Osteoblast (primary cell): ENCODE results near the gene SMCHD1. TPM values are rescaled to one million over a fixed set of nuclear protein-coding genes. Genes with fewer than 3 reads are reported as not detected.

Experiments used
- DNase-seq: peaks from one replicate; pipeline ENCODE4 v3.0.0; 2011; ENCODE audit warnings: low spot score, mixed read lengths; ENCODE audit not compliant: insufficient read length; ENCODE audit errors: missing footprints
- H2AFZ ChIP-seq: 2 replicates; pipeline ENCODE4 v1.6.0; 2011; ENCODE audit warnings: mild to moderate bottlenecking, low read length
- H3K27ac ChIP-seq: 2 replicates; pipeline ENCODE4 v1.5.1; 2011; ENCODE audit warnings: mild to moderate bottlenecking, low read depth, low read length, moderate library complexity
- H3K27me3 ChIP-seq: 2 replicates; pipeline ENCODE4 v1.6.0; 2012; ENCODE audit warnings: mild to moderate bottlenecking, control low read depth, inconsistent platforms, low read length, moderate library complexity; ENCODE audit not compliant: insufficient read depth
- H3K36me3 ChIP-seq: 2 replicates; pipeline ENCODE4 v1.5.1; 2011; ENCODE audit warnings: mild to moderate bottlenecking, low read length, control low read depth, moderate library complexity; ENCODE audit not compliant: insufficient read depth
- H3K4me1 ChIP-seq: 2 replicates; pipeline ENCODE4 v1.5.1; 2011; ENCODE audit warnings: mild to moderate bottlenecking, low read length, control low read depth, moderate library complexity; ENCODE audit not compliant: insufficient read depth
- H3K4me2 ChIP-seq: 2 replicates; pipeline ENCODE4 v1.6.0; 2011; ENCODE audit warnings: mild to moderate bottlenecking, low read length; ENCODE audit not compliant: insufficient read depth
- H3K4me3 ChIP-seq: fragments of 200-600 bp; sonication (generic); 3 replicates; pipeline ENCODE4 v1.5.1; 2012; ENCODE audit warnings: mild to moderate bottlenecking, low read length, inconsistent platforms; ENCODE audit not compliant: insufficient read depth
- H3K79me2 ChIP-seq: 2 replicates; pipeline ENCODE4 v1.6.0; 2012; ENCODE audit warnings: mild to moderate bottlenecking, low read length, control low read depth, inconsistent platforms; ENCODE audit not compliant: insufficient read depth
- H3K9me3 ChIP-seq: 2 replicates; pipeline ENCODE4 v1.5.1; 2011; ENCODE audit warnings: low read depth, low read length, control low read depth
- H4K20me1 ChIP-seq: 2 replicates; pipeline ENCODE4 v1.6.0; 2012; ENCODE audit warnings: mild to moderate bottlenecking, low read length, control low read depth; ENCODE audit not compliant: insufficient read depth
- total RNA-seq: library from RNA; depleted of rRNA; stranded (reverse); fragments of >200 nt; gene quantifications from 2 replicates; pipeline ENCODE4 v1.2.3, GENCODE V29; 2012
- TF ChIP-seq, protein P1 (sequence below): IDR thresholded peaks from 2 replicates; pipeline ENCODE4 v1.5.1; 2011; ENCODE audit warnings: mild to moderate bottlenecking, low read depth, low read length, moderate library complexity; ENCODE audit errors: extremely low read depth

Gene SMCHD1
- total RNA-seq, 1 donor: 53.6 TPM

GRCh38 chr18:2680216-2680792 lies 24.8 kb downstream of the SMCHD1 start:
- DNase-seq: no peak
- Histone ChIP-seq H3K4me3 (no peak overlapping the region), H3K36me3 (peaks cover 13% of the 10 kb centered on the region), H4K20me1 (no peaks in the 10 kb centered on the region), H3K9me3 (no peaks in the 10 kb centered on the region), H2AFZ (no peak overlapping the region), H3K4me2 (no peak overlapping the region), H3K4me1 (no peaks in the 10 kb centered on the region), H3K79me2 (peaks cover 51% of the 10 kb centered on the region), H3K27ac (no peak overlapping the region), H3K27me3 (no peaks in the 10 kb centered on the region)
- TF ChIP-seq, protein P1, sequence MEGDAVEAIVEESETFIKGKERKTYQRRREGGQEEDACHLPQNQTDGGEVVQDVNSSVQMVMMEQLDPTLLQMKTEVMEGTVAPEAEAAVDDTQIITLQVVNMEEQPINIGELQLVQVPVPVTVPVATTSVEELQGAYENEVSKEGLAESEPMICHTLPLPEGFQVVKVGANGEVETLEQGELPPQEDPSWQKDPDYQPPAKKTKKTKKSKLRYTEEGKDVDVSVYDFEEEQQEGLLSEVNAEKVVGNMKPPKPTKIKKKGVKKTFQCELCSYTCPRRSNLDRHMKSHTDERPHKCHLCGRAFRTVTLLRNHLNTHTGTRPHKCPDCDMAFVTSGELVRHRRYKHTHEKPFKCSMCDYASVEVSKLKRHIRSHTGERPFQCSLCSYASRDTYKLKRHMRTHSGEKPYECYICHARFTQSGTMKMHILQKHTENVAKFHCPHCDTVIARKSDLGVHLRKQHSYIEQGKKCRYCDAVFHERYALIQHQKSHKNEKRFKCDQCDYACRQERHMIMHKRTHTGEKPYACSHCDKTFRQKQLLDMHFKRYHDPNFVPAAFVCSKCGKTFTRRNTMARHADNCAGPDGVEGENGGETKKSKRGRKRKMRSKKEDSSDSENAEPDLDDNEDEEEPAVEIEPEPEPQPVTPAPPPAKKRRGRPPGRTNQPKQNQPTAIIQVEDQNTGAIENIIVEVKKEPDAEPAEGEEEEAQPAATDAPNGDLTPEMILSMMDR: no peak

GRCh38 chr18:2681993-2682603 lies 26.6 kb downstream of the SMCHD1 start:
- no peak for DNase-seq
- H3K4me2 ChIP-seq: no peak overlapping the region
- H2AFZ ChIP-seq: no peak overlapping the region
- no peak overlapping the region for H3K4me3 ChIP-seq
- peaks cover 61% of the 10 kb centered on the region for H3K79me2 ChIP-seq
- no peak overlapping the region for H3K27ac ChIP-seq
- no peaks in the 10 kb centered on the region for H4K20me1 ChIP-seq
- TF ChIP-seq, protein P1: no peak
- H3K4me1 ChIP-seq: no peaks in the 10 kb centered on the region
- peaks cover 15% of the 10 kb centered on the region for H3K36me3 ChIP-seq
- no peaks in the 10 kb centered on the region for H3K9me3 ChIP-seq
- H3K27me3 ChIP-seq: no peaks in the 10 kb centered on the region

GRCh38 chr18:2683055-2683454 lies 27.5 kb downstream of the SMCHD1 start:
- Histone ChIP-seq H2AFZ (no peak overlapping the region), H3K27ac (no peak overlapping the region), H3K4me1 (no peaks in the 10 kb centered on the region), H3K27me3 (no peaks in the 10 kb centered on the region), H3K79me2 (peaks cover 65% of the 10 kb centered on the region), H3K9me3 (no peaks in the 10 kb centered on the region), H3K36me3 (peaks cover 15% of the 10 kb centered on the region), H3K4me3 (no peak overlapping the region), H4K20me1 (no peaks in the 10 kb centered on the region), H3K4me2 (no peak overlapping the region)
- TF ChIP-seq, protein P1: no peak
- DNase-seq: no peak

DNA sequence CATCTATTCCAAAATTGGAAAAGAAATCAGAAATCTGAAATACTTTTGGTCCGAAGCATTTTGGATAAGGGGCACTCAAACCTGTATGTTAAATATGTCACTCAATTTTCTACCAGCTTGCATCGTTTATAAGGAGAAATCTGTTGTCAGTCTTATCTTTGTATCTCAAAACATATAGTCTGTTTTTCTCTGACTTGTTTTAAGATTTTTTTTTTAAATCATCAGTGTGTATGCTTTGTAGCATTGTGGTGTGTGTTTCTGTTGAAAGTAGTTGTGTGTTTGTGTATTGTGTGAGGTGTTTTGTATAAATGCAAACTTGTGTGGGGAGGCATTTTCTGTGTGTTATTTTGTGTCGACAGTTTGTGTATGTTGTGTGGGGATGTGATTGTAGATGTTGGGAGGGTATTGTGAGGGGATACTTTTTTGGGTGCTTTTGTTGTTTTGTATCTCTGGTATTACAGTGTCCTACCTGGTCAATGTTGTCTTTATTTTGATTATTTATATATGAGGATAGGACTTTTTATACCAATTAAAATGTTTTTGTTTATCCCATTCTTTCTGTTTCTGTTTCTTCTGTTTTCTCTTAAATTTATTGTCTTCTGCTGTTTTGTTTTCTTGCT lies 30.9 kb downstream of the SMCHD1 start:
- H3K4me2 ChIP-seq: no peak overlapping the region
- peaks cover 56% of the 10 kb centered on the region for H3K79me2 ChIP-seq
- no peaks in the 10 kb centered on the region for H3K27me3 ChIP-seq
- H3K27ac ChIP-seq: no peak overlapping the region
- H3K4me1 ChIP-seq: no peaks in the 10 kb centered on the region
- no peak overlapping the region for H3K4me3 ChIP-seq
- H2AFZ ChIP-seq: no peak overlapping the region
- no peaks in the 10 kb centered on the region for H4K20me1 ChIP-seq
- H3K36me3 ChIP-seq: peaks cover 8% of the 10 kb centered on the region
- DNase-seq: no peak
- H3K9me3 ChIP-seq: no peaks in the 10 kb centered on the region
- TF ChIP-seq, protein P1: no peak
